GM12878 (cell line): ENCODE data around the gene OR6K6. TPM values are rescaled to one million over a fixed set of nuclear protein-coding genes. Genes with fewer than 3 reads are reported as not detected.

Experiments used
- ATAC-seq: fragments of 200-7000 bp; cut with Tn5 transposase; 3 replicates; pipeline ENCODE4 v1.9.1; 2020; ENCODE audit warnings: mild to moderate bottlenecking, moderate library complexity
- BruUV-seq: library from RNA; stranded (reverse); fragments of 400-500 nt; replicated peaks from 2 replicates; lab custom pipeline; 2021; lab: Mats Ljungman, UMichigan
- CTCF ChIA-PET: fragments of 300-600 bp; sonication (Branson Sonifier 250); formaldehyde crosslinking; extraction: SDS; loops from one replicate; lab custom pipeline; 2021; ENCODE audit warnings: inconsistent platforms; lab: Yijun Ruan, JAX
- POLR2A ChIA-PET: fragments of 350-600 bp; formaldehyde crosslinking; extraction: SDS; loops from one replicate; lab custom pipeline; 2021; ENCODE audit warnings: inconsistent platforms; lab: Charles Lee
- RAD21 ChIA-PET: fragments of 300-600 bp; sonication (Branson Sonifier 250); formaldehyde crosslinking; loops from one replicate; lab custom pipeline; 2023; ENCODE audit warnings: antibody characterized with exemption; ENCODE audit not compliant: unreplicated experiment; lab: Charles Lee
- SMC1A ChIA-PET: fragments of 300-600 bp; sonication (Branson Sonifier 250); formaldehyde crosslinking; loops from one replicate; lab custom pipeline; 2023; ENCODE audit not compliant: unreplicated experiment, uncharacterized antibody; lab: Charles Lee
- DNase-seq: peaks from one replicate; pipeline ENCODE4 v3.0.0-alpha.2; 2011; ENCODE audit warnings: low read depth, low spot score
- FAIRE-seq: peaks from 3 replicates; lab custom pipeline; 2011; peaks lifted over from hg19 to GRCh38; lab: Jason Lieb, UNC
- H2AFZ ChIP-seq: 2 replicates; pipeline ENCODE4 v1.6.0; 2011; ENCODE audit warnings: low read depth, low read length, control low read depth; ENCODE audit not compliant: control insufficient read depth
- H3K27ac ChIP-seq: 2 replicates; pipeline ENCODE4 v1.5.1; 2011; ENCODE audit warnings: control low read depth; ENCODE audit not compliant: control insufficient read depth, insufficient read depth
- H3K27me3 ChIP-seq, 2 experiments: replicated peaks in 1 of 2; 2 replicates each; pipeline versions ENCODE4 v1.6.0 to v1.6.1; 2011; ENCODE audit warnings: low read length in 1 of 2; ENCODE audit not compliant: control insufficient read depth in 2 of 2, insufficient read depth in 2 of 2
- H3K36me3 ChIP-seq, 2 experiments: 2 replicates each; pipeline ENCODE4 v1.5.1; 2011; ENCODE audit warnings: low read length in 1 of 2; ENCODE audit not compliant: control insufficient read depth in 2 of 2, insufficient read depth in 2 of 2
- H3K4me1 ChIP-seq: 2 replicates; pipeline ENCODE4 v1.6.1; 2011; ENCODE audit warnings: mild to moderate bottlenecking, low read length, moderate library complexity, mixed read lengths; ENCODE audit not compliant: control insufficient read depth, insufficient read depth
- H3K4me2 ChIP-seq: 2 replicates; pipeline ENCODE4 v1.6.0; 2011; ENCODE audit warnings: control low read depth; ENCODE audit not compliant: control insufficient read depth, insufficient read depth
- H3K4me3 ChIP-seq: fragments of 200-600 bp; sonication (generic); 2 replicates; pipeline ENCODE4 v1.5.1; 2016
- H3K79me2 ChIP-seq: 2 replicates; pipeline ENCODE4 v1.6.0; 2011; ENCODE audit warnings: low read length; ENCODE audit not compliant: control insufficient read depth, insufficient read depth
- H3K9ac ChIP-seq: 2 replicates; pipeline ENCODE4 v1.8.0; 2011; ENCODE audit warnings: low read length, control low read depth, mixed read lengths; ENCODE audit not compliant: control insufficient read depth, insufficient read depth
- H3K9me3 ChIP-seq: replicated peaks from 3 replicates; pipeline ENCODE4 v1.5.1; 2011; ENCODE audit warnings: mild to moderate bottlenecking, low read length; ENCODE audit not compliant: control insufficient read depth, insufficient read depth
- H4K20me1 ChIP-seq: 2 replicates; pipeline ENCODE4 v1.6.0; 2011; ENCODE audit not compliant: control insufficient read depth, insufficient read depth
- BCL3 ChIP-seq: IDR thresholded peaks from 2 replicates; pipeline ENCODE4 v1.6.1; 2011; ENCODE audit warnings: borderline replicate concordance, low read depth, mild to moderate bottlenecking, moderate library complexity, low read length; ENCODE audit not compliant: insufficient read depth, poor library complexity, severe bottlenecking
- CBFB ChIP-seq: IDR thresholded peaks from 2 replicates; pipeline ENCODE4 v1.6.1; 2016; ENCODE audit warnings: antibody characterized with exemption, low read depth
- CHD1 ChIP-seq: IDR thresholded peaks from 2 replicates; pipeline ENCODE4 v1.6.1; 2012; ENCODE audit warnings: low read depth, low read length, improper control_type of control experiment
- CREB1 ChIP-seq: IDR thresholded peaks from 2 replicates; pipeline ENCODE4 v1.6.1; 2012; ENCODE audit warnings: low read depth, mild to moderate bottlenecking, inconsistent platforms
- E2F8 ChIP-seq: fragments of 450-650 bp; IDR thresholded peaks from 2 replicates; pipeline ENCODE4 v1.6.1; 2018; ENCODE audit warnings: mild to moderate bottlenecking, low read depth, moderate library complexity; ENCODE audit not compliant: partially characterized antibody
- FOXK2 ChIP-seq: fragments of 450-650 bp; IDR thresholded peaks from 2 replicates; pipeline ENCODE4 v1.6.1; 2017; ENCODE audit warnings: mild to moderate bottlenecking, moderate library complexity
- HDGF ChIP-seq: fragments of 450-650 bp; IDR thresholded peaks from 2 replicates; pipeline ENCODE4 v1.6.1; 2016; ENCODE audit warnings: antibody characterized with exemption
- MAX ChIP-seq: IDR thresholded peaks from 2 replicates; pipeline ENCODE4 v1.6.1; 2012; ENCODE audit warnings: low read depth, low read length, improper control_type of control experiment
- NBN ChIP-seq: fragments of 450-650 bp; IDR thresholded peaks from 2 replicates; pipeline ENCODE4 v1.6.1; 2016
- PRDM15 ChIP-seq: fragments of 450-650 bp; formaldehyde crosslinking; IDR thresholded peaks from 2 replicates; pipeline ENCODE4 v1.4.0; 2020; ENCODE audit warnings: mild to moderate bottlenecking, moderate library complexity
- SREBF1 ChIP-seq: IDR thresholded peaks from 2 replicates; pipeline ENCODE4 v1.6.1; 2012; ENCODE audit warnings: mild to moderate bottlenecking, low read length
- SREBF2 ChIP-seq: IDR thresholded peaks from 2 replicates; pipeline ENCODE4 v1.6.1; 2012; ENCODE audit warnings: mild to moderate bottlenecking, low read length
- WRNIP1 ChIP-seq: IDR thresholded peaks from 2 replicates; pipeline ENCODE4 v1.6.1; 2011; ENCODE audit warnings: low read depth, low read length, improper control_type of control experiment, borderline replicate concordance
- YY1 ChIP-seq: IDR thresholded peaks from 2 replicates; pipeline ENCODE4 v1.6.1; 2011; ENCODE audit warnings: low read depth, mild to moderate bottlenecking, low read length
- ZNF207 ChIP-seq: fragments of 450-650 bp; IDR thresholded peaks from 2 replicates; pipeline ENCODE4 v1.6.1; 2014; ENCODE audit warnings: antibody characterized with exemption, mild to moderate bottlenecking, borderline replicate concordance
- ZNF622 ChIP-seq: fragments of 450-650 bp; IDR thresholded peaks from 2 replicates; pipeline ENCODE4 v1.6.1; 2017; ENCODE audit warnings: mild to moderate bottlenecking, inconsistent platforms
- ZSCAN29 ChIP-seq: fragments of 450-650 bp; IDR thresholded peaks from 2 replicates; pipeline ENCODE4 v1.6.1; 2017; ENCODE audit warnings: mild to moderate bottlenecking, moderate library complexity
- WGBS: methylation state at CpG from one replicate; pipeline ENCODE4 v1.1.6; 2016; ENCODE audit warnings: low lambda C conversion rate; ENCODE audit not compliant: insufficient replicate concordance, insufficient coverage; ENCODE audit errors: missing lambda C conversion rate; 5-methylcytosine and 5-hydroxymethylcytosine counted together
- in situ Hi-C: fragments of 300-500 bp; cut with MboI; formaldehyde crosslinking; loops from 9 replicates; pipeline ENCODE4 v1.14.3; 2018; ENCODE audit warnings: mixed read lengths
- intact Hi-C: fragments of 100-400 bp; cut with micrococcal nuclease; formaldehyde crosslinking; loops from one replicate; pipeline ENCODE4 v1.14.2; 2022; ENCODE audit not compliant: unreplicated experiment
- polyA plus RNA-seq, 11 experiments: library from polyadenylated mRNA; depleted of rRNA in 4 of 11; unstranded in 6 of 11; stranded (reverse) in 5 of 11; fragments of >200 nt; fragmentation: Nextera tagmentation in 4 of 11; fragmentation: Illumina TruSeq in 1 of 11; extraction: Ambion mirVana in 4 of 11; extraction: Trizol in 1 of 11; gene quantifications; 1 replicate in 1 of 11; 2 replicates in 10 of 11; pipeline versions ENCODE4 v1.2.1 to v1.2.3, GENCODE V29; 2011 to 2016; ENCODE audit warnings: inconsistent platforms in 2 of 11, missing spikeins in 2 of 11, low read depth in 1 of 11
- total RNA-seq, 4 experiments: library from RNA; depleted of rRNA in 3 of 4; stranded (reverse); fragments of >200 nt in 3 of 4; fragmentation: Illumina TruSeq in 1 of 4; extraction: Trizol in 1 of 4; gene quantifications; 2 replicates each; pipeline versions ENCODE4 v1.2.1 to v1.2.3, GENCODE V29; 2013 to 2021

Gene OR6K6
- total and polyA plus RNA-seq, 10 of the 15 experiments (the other 5 are each of a cell fraction or from before 2014, with no cell fraction given): not detected

- ChIA-PET SMC1A (no interaction called here), CTCF (no interaction called here), POLR2A (no interaction called here), RAD21 (no interaction called here)
- intact Hi-C loops: no loop called here
- no peak overlapping the region for H3K27ac ChIP-seq
- H3K4me2 ChIP-seq: no peak overlapping the region
- FAIRE-seq (no peak), ATAC-seq (no peak), DNase-seq (no peak)
- BruUV-seq: no TSS peak
- no peak overlapping the region for H3K9ac ChIP-seq
- H3K79me2 ChIP-seq: no peaks in the 10 kb centered on the region
- in situ Hi-C loops: no loop called here
- H4K20me1 ChIP-seq: no peaks in the 10 kb centered on the region
- TF ChIP-seq MAX: no peak
- no peak for TF ChIP-seq BCL3
- no peak for TF ChIP-seq WRNIP1
- TF ChIP-seq PRDM15 (CRISPR knock-in tag): no peak
- TF ChIP-seq SREBF2: no peak
- TF ChIP-seq NBN: no peak
- no peak for TF ChIP-seq SREBF1
- TF ChIP-seq CHD1: no peak
- TF ChIP-seq E2F8: no peak
- no peak for TF ChIP-seq ZNF207
- TF ChIP-seq ZNF622: no peak
- no peak for TF ChIP-seq CREB1
- no peak for TF ChIP-seq FOXK2
- TF ChIP-seq YY1: no peak
- TF ChIP-seq ZSCAN29: no peak
- no peak for TF ChIP-seq CBFB
- TF ChIP-seq HDGF: no peak
- no peak overlapping the region for H3K4me3 ChIP-seq
- H3K27me3 ChIP-seq: no peaks in the 10 kb centered on the region
- H3K36me3 ChIP-seq: no peaks in the 10 kb centered on the region
- no peaks in the 10 kb centered on the region for H3K9me3 ChIP-seq
- no peak overlapping the region for H2AFZ ChIP-seq
- no peaks in the 10 kb centered on the region for H3K4me1 ChIP-seq
- WGBS: 18% methylated on average over 2 of the region's 2 CpGs
These were observed 22.0 kb upstream of the OR6K6 start for GRCh38 chr1:158732524-158732923.
